Measurements from ENCODE around the gene ATP11C. TPM values are rescaled to one million over a fixed set of nuclear protein-coding genes. Genes with fewer than 3 reads are reported as not detected.

The ATP11C gene
- total and polyA plus RNA-seq, 2 experiments from 2014 or later, result 8.5 to 22.3 TPM

DNA sequence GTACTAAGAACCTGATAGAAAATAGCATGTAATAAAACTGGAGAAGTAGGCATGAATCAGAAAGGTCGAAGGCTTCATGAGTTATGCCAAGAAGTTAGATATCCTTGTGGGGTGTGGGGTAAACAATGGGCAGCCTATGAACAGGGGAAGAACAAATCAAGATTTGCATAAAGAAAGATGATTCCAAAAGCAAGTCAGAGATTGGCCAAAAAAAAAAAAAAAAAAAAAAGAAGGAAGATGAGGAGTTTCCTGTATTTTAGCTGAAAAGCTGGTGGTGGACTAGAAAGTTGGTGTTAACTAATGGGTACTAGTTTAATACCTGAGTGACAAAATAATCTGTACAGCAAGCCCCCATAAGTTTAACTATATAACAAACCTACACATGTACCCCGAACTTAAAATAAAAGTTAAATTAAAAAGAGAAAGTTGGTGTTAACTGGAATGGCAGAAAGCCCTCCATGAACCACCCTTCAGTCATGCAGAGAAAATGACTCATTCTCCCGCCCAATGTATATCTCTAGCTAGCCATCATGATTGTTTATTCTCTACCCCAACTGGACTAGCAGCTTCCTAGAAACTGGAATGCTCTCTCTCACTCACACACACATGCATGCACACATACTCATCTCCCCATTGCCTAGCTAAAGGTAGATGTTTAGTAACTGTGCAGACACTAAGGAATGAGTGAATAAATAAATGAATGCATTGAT is 41.7 kb downstream of the ATP11C start:
- no peaks in the 10 kb centered on the region for H3K9me3 ChIP-seq (ENCODE audit: low read depth)

DNA sequence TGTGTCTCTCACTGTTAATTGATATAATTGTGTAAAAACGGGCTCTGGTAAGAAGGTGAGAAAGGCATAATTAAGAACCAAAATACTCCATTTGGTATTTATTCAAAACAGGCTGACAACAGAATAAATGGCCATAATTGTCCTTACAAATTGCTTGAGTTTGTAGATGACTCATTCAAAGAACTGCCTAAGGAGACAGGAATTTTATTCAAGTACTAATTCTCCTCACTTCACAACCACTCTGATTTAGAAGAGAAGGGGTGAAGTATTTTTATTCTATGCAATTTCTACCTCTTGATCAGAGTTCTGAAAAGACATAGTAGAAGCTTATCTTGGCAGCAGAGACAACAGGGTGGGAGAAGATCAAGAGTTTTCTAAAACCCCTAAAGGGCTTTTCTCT is 43.1 kb downstream of the ATP11C start:
- H3K27me3 ChIP-seq, result no peaks in the 10 kb centered on the region
- H3K9me2 ChIP-seq (replicated peaks; ENCODE audit: insufficient read depth), result no peaks in the 10 kb centered on the region
- DNase-seq (ENCODE audit: low spot score), result no peak
- TF ChIP-seq, protein P1, sequence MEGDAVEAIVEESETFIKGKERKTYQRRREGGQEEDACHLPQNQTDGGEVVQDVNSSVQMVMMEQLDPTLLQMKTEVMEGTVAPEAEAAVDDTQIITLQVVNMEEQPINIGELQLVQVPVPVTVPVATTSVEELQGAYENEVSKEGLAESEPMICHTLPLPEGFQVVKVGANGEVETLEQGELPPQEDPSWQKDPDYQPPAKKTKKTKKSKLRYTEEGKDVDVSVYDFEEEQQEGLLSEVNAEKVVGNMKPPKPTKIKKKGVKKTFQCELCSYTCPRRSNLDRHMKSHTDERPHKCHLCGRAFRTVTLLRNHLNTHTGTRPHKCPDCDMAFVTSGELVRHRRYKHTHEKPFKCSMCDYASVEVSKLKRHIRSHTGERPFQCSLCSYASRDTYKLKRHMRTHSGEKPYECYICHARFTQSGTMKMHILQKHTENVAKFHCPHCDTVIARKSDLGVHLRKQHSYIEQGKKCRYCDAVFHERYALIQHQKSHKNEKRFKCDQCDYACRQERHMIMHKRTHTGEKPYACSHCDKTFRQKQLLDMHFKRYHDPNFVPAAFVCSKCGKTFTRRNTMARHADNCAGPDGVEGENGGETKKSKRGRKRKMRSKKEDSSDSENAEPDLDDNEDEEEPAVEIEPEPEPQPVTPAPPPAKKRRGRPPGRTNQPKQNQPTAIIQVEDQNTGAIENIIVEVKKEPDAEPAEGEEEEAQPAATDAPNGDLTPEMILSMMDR (IDR thresholded peaks at IDR 0.05; ENCODE audit: poor library complexity), result no peak
- no peak for TF ChIP-seq EZH2phosphoT487 (IDR thresholded peaks at IDR 0.05; ENCODE audit: low read depth, severe bottlenecking, unreplicated experiment)
- no peak for TF ChIP-seq EZH2 (IDR thresholded peaks at IDR 0.05; ENCODE audit: borderline replicate concordance)
- no peak overlapping the region for H3K27ac ChIP-seq
- H3K4me3 ChIP-seq, result no peak overlapping the region
- H4K20me1 ChIP-seq (ENCODE audit: insufficient read depth, poor library complexity, severe bottlenecking), result no peaks in the 10 kb centered on the region
- no peaks in the 10 kb centered on the region for H3K9me3 ChIP-seq (ENCODE audit: low read depth)
- H3K4me1 ChIP-seq (ENCODE audit: insufficient read depth), result no peaks in the 10 kb centered on the region
- peaks cover 17% of the 10 kb centered on the region for H3K79me2 ChIP-seq
- H2AFZ ChIP-seq, result no peak overlapping the region
- no peak overlapping the region for H3K4me2 ChIP-seq
- no peaks in the 10 kb centered on the region for H3K36me3 ChIP-seq (replicated peaks; ENCODE audit: insufficient read depth, low read depth)
- 35% methylated on average over 1 of the region's 1 CpG for WGBS (ENCODE audit: low lambda C conversion rate, missing lambda C conversion rate)

More for the DNA sequence above, 41.7 kb downstream of the ATP11C start:
- H3K27ac ChIP-seq, result no peak overlapping the region
- no peak overlapping the region for H2AFZ ChIP-seq
- WGBS (ENCODE audit: low lambda C conversion rate, missing lambda C conversion rate), result 65% methylated on average over 3 of the region's 3 CpGs
- H3K4me1 ChIP-seq (ENCODE audit: insufficient read depth), result no peaks in the 10 kb centered on the region
- no peak for DNase-seq (ENCODE audit: low spot score)
- no peaks in the 10 kb centered on the region for H3K27me3 ChIP-seq
- H3K4me2 ChIP-seq, result no peak overlapping the region
- TF ChIP-seq, protein P1 (IDR thresholded peaks at IDR 0.05; ENCODE audit: poor library complexity), result no peak
- TF ChIP-seq EZH2phosphoT487 (IDR thresholded peaks at IDR 0.05; ENCODE audit: low read depth, severe bottlenecking, unreplicated experiment), result no peak
- no peak for TF ChIP-seq EZH2 (IDR thresholded peaks at IDR 0.05; ENCODE audit: borderline replicate concordance)
- no peaks in the 10 kb centered on the region for H4K20me1 ChIP-seq (ENCODE audit: insufficient read depth, poor library complexity, severe bottlenecking)
- H3K4me3 ChIP-seq, result no peak overlapping the region
- H3K36me3 ChIP-seq (replicated peaks; ENCODE audit: insufficient read depth, low read depth), result no peaks in the 10 kb centered on the region
- no peaks in the 10 kb centered on the region for H3K9me2 ChIP-seq (replicated peaks; ENCODE audit: insufficient read depth)
- peaks cover 17% of the 10 kb centered on the region for H3K79me2 ChIP-seq

GRCh38 chrX:139883984-139884383 is 48.9 kb downstream of the ATP11C start:
- TF ChIP-seq EZH2 (IDR thresholded peaks at IDR 0.05; ENCODE audit: borderline replicate concordance) (no peak), EZH2phosphoT487 (IDR thresholded peaks at IDR 0.05; ENCODE audit: low read depth, severe bottlenecking, unreplicated experiment) (no peak)
- TF ChIP-seq, protein P1 (IDR thresholded peaks at IDR 0.05; ENCODE audit: poor library complexity), result no peak
- DNase-seq (ENCODE audit: low spot score), result no peak
- no peaks in the 10 kb centered on the region for H3K9me3 ChIP-seq (ENCODE audit: low read depth)
- no peaks in the 10 kb centered on the region for H3K4me1 ChIP-seq (ENCODE audit: insufficient read depth)
- H3K36me3 ChIP-seq (replicated peaks; ENCODE audit: insufficient read depth, low read depth), result no peaks in the 10 kb centered on the region
- no peaks in the 10 kb centered on the region for H3K9me2 ChIP-seq (replicated peaks; ENCODE audit: insufficient read depth)
- no peak overlapping the region for H3K4me3 ChIP-seq
- no peak overlapping the region for H3K27ac ChIP-seq
- WGBS (ENCODE audit: low lambda C conversion rate, missing lambda C conversion rate), result 50% methylated on average over 1 of the region's 1 CpG
- H4K20me1 ChIP-seq (ENCODE audit: insufficient read depth, poor library complexity, severe bottlenecking), result no peaks in the 10 kb centered on the region
- no peaks in the 10 kb centered on the region for H3K27me3 ChIP-seq
- no peak overlapping the region for H2AFZ ChIP-seq
- H3K79me2 ChIP-seq, result peaks cover 12% of the 10 kb centered on the region
- H3K4me2 ChIP-seq, result no peak overlapping the region

Data from hepatocyte (in vitro differentiated cells).